ENCODE measurements around the gene NKG7.
A peak's percentile ranks its signal among the peaks of the same experiment; 100 is the strongest.

NKG7 gene

GRCh38 chr19:51338563-51339312, 33.7 kb downstream of the NKG7 start:
- peak overlapping the region; percentile 37 to 78 for H3K27ac Mint-ChIP-seq
- H3K9me3 Mint-ChIP-seq: no peaks in the 10 kb centered on the region
- peaks cover 23% of the 10 kb centered on the region for H3K4me1 Mint-ChIP-seq
- DNase-seq (peak; percentile 88 to 89), ATAC-seq (peak; percentile 82)
- H3K4me3 Mint-ChIP-seq: peak overlapping the region; percentile 87 to 91
- peaks cover 29% of the 10 kb centered on the region for H3K27me3 Mint-ChIP-seq

DNA sequence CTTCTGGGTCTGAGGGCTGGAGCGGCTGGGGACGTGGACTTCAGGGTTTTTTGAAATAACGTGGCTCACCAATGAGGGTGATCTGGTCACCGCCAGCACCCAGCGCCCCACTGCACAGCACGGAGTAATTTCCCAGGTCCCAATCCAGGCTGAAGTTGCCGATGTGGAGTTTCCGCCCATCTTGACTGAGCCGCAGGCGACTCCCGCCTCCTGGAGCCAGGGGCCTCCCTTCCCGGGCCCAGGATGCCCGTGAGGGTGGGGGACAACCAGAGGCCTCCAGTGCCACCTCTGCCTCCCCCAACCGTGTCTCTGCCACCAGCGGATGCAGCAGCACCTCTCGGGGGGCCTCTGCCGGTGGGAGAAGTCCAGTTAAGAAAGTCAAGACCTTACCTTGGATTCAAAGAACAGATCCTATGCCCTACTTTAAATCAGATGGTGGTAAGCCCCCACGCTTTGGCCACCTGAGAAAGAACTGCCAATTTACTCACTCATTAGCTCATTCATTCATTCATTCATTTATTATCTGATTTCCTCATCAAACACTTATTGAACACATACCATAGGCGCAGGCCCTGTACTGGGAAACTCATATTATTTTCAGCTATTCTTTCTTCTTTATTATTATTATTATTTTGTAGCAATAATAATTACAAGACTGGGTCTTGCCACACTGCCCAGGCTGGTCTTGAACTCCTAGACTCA, 34.4 kb downstream of the NKG7 start:
- H3K27me3 Mint-ChIP-seq: peaks cover 29% of the 10 kb centered on the region
- no peaks in the 10 kb centered on the region for H3K9me3 Mint-ChIP-seq
- peaks cover 22% of the 10 kb centered on the region for H3K4me1 Mint-ChIP-seq
- H3K27ac Mint-ChIP-seq: no peak overlapping the region
- H3K4me3 Mint-ChIP-seq: peak overlapping the region; percentile 87 to 91
- no peak for DNase-seq
- ATAC-seq: no peak

- Mint-ChIP-seq H3K4me3 (no peak overlapping the region), H3K27me3 (peaks cover 29% of the 10 kb centered on the region), H3K27ac (no peak overlapping the region), H3K4me1 (peaks cover 15% of the 10 kb centered on the region), H3K9me3 (no peaks in the 10 kb centered on the region)
- no peak for ATAC-seq
- DNase-seq: no peak
Observed at GRCh38 chr19:51337141-51337860, 35.2 kb downstream of the NKG7 start.

DNA sequence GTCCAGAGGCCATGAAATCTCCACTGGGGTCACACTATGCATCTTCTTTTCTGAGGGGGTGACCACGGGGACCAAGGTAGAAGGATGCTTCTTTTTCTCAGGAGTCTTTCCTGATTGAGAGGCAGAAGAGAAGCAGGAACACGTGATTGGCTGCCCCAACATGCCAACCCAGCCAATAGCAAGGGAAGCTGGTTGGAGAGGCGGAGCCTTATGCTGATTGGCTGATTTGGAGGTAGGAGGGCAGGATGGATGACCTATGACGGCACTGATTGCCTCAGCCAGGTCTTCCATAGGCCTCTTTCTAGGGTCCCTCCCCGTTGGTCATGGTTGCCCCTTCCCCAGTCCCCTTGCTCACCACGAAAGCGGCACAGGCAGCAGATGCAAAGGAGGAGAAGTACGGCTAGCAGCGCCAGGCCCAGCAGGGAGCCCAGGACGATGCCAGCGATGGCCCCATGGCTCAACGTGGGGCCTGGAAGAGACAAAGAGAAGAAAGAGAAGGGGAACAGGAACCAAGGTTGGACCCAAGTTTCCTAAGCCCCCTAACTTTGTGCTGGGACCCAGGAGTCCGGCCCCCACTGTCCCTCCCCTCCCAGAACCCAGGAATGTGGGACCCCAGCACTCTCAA, 38.5 kb downstream of the NKG7 start:
- H3K4me3 Mint-ChIP-seq: no peak overlapping the region
- ATAC-seq (no peak), DNase-seq (no peak)
- peaks cover 41% of the 10 kb centered on the region for H3K27me3 Mint-ChIP-seq
- H3K27ac Mint-ChIP-seq: no peak overlapping the region
- peaks cover 14% of the 10 kb centered on the region for H3K4me1 Mint-ChIP-seq
- H3K9me3 Mint-ChIP-seq: no peaks in the 10 kb centered on the region

GRCh38 chr19:51331716-51332115, 40.7 kb downstream of the NKG7 start:
- Mint-ChIP-seq H3K27me3 (peaks cover 64% of the 10 kb centered on the region), H3K9me3 (no peaks in the 10 kb centered on the region), H3K4me1 (peaks cover 20% of the 10 kb centered on the region), H3K27ac (no peak overlapping the region), H3K4me3 (no peak overlapping the region)
- ATAC-seq (no peak), DNase-seq (no peak)

DNA sequence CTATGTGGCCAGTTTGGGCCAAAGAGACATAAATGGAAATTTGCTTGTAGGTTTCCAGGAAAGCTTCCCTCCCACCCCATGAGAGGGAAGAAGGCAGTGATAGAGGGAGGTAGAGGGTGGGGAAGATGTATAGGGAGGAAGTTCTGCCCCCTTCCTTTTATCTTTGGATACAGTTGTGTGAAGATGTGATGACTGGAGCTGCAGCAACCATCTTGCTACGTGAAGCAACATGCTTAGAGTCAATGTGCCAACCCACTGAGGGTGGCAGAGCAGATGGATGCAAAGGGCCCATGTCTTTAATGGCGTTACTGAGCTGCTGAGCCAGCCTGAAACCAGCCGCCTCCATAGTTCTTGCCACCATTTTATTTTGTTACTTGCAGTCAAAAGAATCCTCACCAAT, 41.3 kb downstream of the NKG7 start:
- H3K9me3 Mint-ChIP-seq: no peaks in the 10 kb centered on the region
- H3K4me1 Mint-ChIP-seq: peaks cover 21% of the 10 kb centered on the region
- ATAC-seq: no peak
- H3K4me3 Mint-ChIP-seq: no peak overlapping the region
- peaks cover 69% of the 10 kb centered on the region for H3K27me3 Mint-ChIP-seq
- no peak overlapping the region for H3K27ac Mint-ChIP-seq
- DNase-seq: no peak

DNA sequence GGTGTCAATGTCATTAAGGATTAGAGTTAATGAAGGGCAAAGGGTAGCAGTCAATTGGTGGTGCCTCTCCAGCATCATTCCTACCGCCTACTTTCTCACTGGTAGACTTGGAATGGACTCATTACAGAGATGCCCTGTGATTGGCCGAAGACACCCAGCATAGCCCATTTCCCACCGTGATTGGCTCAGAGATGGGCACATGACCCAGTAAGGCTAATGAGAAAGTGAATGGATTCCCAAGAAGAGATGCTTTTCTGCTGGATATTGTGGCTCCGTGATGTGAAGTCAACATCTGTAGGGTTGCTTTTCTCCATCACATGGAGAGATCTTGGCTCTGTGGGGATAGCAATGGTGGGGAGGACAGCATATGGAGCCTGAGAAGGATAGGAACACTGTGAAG, 42.1 kb downstream of the NKG7 start:
- H3K27ac Mint-ChIP-seq: no peak overlapping the region
- peaks cover 28% of the 10 kb centered on the region for H3K4me1 Mint-ChIP-seq
- H3K27me3 Mint-ChIP-seq: peaks cover 74% of the 10 kb centered on the region
- no peak for DNase-seq
- no peaks in the 10 kb centered on the region for H3K9me3 Mint-ChIP-seq
- no peak overlapping the region for H3K4me3 Mint-ChIP-seq
- ATAC-seq: no peak

DNA sequence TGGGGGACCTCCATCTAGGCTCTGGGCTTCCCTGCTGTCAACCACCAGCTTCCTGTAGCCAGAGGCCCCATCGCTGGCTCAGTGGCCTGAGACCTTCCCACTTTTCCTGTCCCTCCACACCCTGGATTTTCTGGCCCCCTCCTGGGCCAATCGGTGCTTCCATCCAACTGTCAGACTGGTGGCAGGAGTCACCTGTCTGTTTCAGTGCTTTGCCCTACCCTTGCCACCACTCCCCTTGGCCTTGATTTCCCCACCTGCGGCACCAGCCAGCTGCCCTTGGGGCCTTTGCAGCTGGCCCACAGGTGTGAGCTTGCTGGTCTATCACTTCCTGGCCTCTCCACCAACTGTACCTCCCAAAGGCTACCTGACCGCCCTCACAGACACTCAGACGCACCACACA, 43.0 kb downstream of the NKG7 start:
- Mint-ChIP-seq H3K9me3 (no peaks in the 10 kb centered on the region), H3K27me3 (peaks cover 75% of the 10 kb centered on the region), H3K27ac (no peak overlapping the region), H3K4me1 (peaks cover 30% of the 10 kb centered on the region), H3K4me3 (no peak overlapping the region)
- ATAC-seq: no peak
- no peak for DNase-seq

DNA sequence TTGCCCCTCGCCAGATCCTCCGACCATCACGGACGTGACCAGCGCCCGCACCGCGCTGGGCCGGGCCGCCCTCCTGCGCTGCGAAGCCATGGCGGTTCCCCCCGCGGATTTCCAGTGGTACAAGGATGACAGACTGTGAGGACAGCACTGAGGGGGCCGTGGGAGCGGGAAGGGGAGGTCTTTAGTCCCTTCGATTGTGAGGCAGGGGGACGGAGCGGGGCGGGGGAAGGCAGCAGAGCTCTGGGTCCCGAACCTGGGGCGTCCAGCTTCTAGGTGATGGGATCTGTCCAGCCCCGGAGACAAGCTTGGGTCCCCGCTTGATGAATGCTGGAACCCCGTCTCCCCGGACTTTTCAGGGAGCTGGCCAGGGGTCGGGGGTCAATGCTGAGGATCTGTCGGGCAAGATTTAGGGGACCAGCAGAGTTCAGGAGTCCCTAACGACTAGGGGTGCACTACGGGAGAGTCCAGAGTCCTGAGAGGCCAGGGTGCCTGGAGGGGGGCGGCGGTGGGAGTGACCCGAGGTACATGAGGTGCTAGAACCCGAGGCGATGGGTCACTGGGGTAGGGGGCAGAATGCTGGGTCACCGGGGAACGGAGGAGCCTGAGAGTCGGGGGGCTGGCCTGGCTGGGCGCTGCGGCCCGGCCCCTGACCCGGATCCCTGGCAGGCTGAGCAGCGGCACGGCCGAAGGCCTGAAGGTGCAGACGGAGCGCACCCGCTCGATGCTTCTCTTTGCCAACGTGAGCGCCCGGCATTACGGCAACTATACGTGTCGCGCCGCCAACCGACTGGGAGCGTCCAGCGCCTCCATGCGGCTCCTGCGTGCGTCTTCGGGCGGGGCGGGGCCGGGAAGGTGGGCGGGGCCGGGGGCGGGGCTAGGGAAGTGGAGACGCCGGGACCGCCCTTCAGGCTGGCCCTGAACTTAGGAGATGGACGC, 45.1 kb downstream of the NKG7 start:
- peak; percentile 82 for ATAC-seq
- no peak overlapping the region for H3K27ac Mint-ChIP-seq
- peak; percentile 58 to 62 for DNase-seq
- H3K9me3 Mint-ChIP-seq: no peaks in the 10 kb centered on the region
- H3K27me3 Mint-ChIP-seq: peaks cover 95% of the 10 kb centered on the region
- peak overlapping the region; percentile 77 to 86 for H3K4me3 Mint-ChIP-seq
- peaks cover 30% of the 10 kb centered on the region for H3K4me1 Mint-ChIP-seq

DNA sequence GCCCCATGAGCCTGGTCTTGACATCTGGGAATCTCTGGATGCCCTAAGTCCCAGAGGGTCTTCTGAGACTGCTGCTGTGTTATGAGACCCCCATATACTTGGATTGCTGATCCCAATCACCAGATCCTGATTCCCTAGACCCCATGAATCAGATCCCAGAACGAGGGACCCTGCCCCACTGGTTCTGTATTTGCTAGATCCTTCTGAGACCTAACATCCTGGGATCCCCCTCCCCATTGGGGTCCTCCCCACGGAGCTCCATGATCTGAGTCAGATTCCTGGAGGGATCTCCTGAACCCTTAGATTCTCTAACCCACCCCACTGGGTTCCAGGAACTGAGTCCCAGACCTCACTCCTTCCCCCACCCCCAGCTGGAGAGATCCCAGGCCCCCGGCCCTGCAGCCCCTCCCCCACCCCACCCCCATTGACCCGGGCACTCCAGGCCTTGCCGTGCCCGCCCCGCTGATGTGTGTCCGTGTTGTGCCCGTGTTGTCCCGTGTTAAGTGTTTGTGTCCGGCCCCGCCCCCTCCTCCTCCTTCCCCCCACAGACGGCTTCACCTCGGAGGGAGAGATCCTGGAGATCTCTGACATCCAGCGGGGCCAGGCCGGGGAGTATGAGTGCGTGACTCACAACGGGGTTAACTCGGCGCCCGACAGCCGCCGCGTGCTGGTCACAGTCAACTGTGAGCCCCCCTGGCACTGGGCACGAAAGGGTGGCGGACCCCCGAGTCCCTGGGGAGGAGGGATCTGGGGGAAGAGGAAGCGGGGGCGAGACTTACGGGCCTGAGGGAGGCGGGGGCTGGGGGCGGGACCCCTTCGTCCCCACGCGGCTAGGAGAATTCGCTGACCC, 46.0 kb downstream of the NKG7 start:
- DNase-seq: no peak
- H3K27me3 Mint-ChIP-seq: peaks cover 91% of the 10 kb centered on the region
- no peak for ATAC-seq
- no peaks in the 10 kb centered on the region for H3K9me3 Mint-ChIP-seq
- peak overlapping the region in 1 of 2 donors; percentile 77 for H3K4me3 Mint-ChIP-seq
- H3K27ac Mint-ChIP-seq: no peak overlapping the region
- peaks cover 30% of the 10 kb centered on the region for H3K4me1 Mint-ChIP-seq

- peaks cover 83% of the 10 kb centered on the region for H3K27me3 Mint-ChIP-seq
- DNase-seq: no peak
Observed at GRCh38 chr19:51325161-51325976, 47.1 kb downstream of the NKG7 start.

DNA sequence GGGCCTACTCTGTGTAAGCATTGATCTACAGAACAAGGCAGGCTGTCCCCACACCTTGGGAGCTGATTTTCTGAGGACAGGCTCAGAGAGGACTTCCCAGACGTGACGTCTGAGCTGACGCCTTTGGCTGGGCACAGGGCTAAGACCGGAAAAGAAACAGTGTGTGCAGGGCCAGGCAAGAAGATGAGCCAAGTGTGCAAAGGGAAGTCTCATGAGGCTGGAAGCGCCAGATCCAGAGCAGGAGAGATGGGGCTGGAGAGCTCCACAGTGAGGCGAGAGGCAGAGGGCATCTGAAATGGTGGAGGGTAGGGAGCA, 48.3 kb downstream of the NKG7 start:
- ATAC-seq (no peak), DNase-seq (no peak)
- Mint-ChIP-seq H3K4me1 (peaks cover 23% of the 10 kb centered on the region), H3K27ac (no peak overlapping the region), H3K27me3 (peaks cover 71% of the 10 kb centered on the region), H3K4me3 (no peak overlapping the region), H3K9me3 (no peaks in the 10 kb centered on the region)

More at GRCh38 chr19:51325161-51325976, 47.1 kb downstream of the NKG7 start:
- H3K27ac Mint-ChIP-seq: no peak overlapping the region
- peaks cover 30% of the 10 kb centered on the region for H3K4me1 Mint-ChIP-seq
- peak overlapping the region in 1 of 2 donors; percentile 10 for H3K4me3 Mint-ChIP-seq
- ATAC-seq: peak; percentile 44
- no peaks in the 10 kb centered on the region for H3K9me3 Mint-ChIP-seq

- Mint-ChIP-seq H3K4me3 (no peak overlapping the region), H3K9me3 (no peaks in the 10 kb centered on the region), H3K27ac (no peak overlapping the region), H3K27me3 (peaks cover 66% of the 10 kb centered on the region), H3K4me1 (peaks cover 23% of the 10 kb centered on the region)
- no peak for DNase-seq
- ATAC-seq: no peak
Observed at GRCh38 chr19:51323481-51324166, 48.8 kb downstream of the NKG7 start.
